ENCODE results near the gene NEK4.

Gene NEK4

GRCh38 chr3:52743721-52744120 is 27.0 kb downstream of the NEK4 start:
- ChIA-PET CTCF (interaction anchor here (1.0 to 3.3 kb wide), 13 partner anchors 10 to 332 kb away, joined by 3 to 12 read pairs (median 4); no protein-coding TSS in a partner anchor), POLR2A (no interaction called here)
- no peak for DNase-seq (ENCODE audit: low read depth, low spot score)
- TF ChIP-seq CTCF (IDR thresholded peaks at IDR 0.05; ENCODE audit: insufficient read depth, low read length, missing control alignments) = no peak
- no peak overlapping the region for H3K4me3 ChIP-seq (ENCODE audit: low read depth, low read length)

- ChIA-PET CTCF (interaction anchor here (1.0 to 3.3 kb wide), 14 partner anchors 11 to 333 kb away, joined by 3 to 12 read pairs (median 4); no protein-coding TSS in a partner anchor), POLR2A (no interaction called here)
- no peak for TF ChIP-seq CTCF (IDR thresholded peaks at IDR 0.05; ENCODE audit: insufficient read depth, low read length, missing control alignments)
- no peak overlapping the region for H3K4me3 ChIP-seq (ENCODE audit: low read depth, low read length)
- no peak for DNase-seq (ENCODE audit: low read depth, low spot score)
Measured at GRCh38 chr3:52743152-52743551, 27.6 kb downstream of the NEK4 start.

GRCh38 chr3:52742418-52743041 is 28.2 kb downstream of the NEK4 start:
- DNase-seq (ENCODE audit: low read depth, low spot score) = no peak
- peak; percentile 52 for TF ChIP-seq CTCF (IDR thresholded peaks at IDR 0.05; ENCODE audit: insufficient read depth, low read length, missing control alignments)
- POLR2A ChIA-PET = no interaction called here
- H3K4me3 ChIP-seq (ENCODE audit: low read depth, low read length) = no peak overlapping the region
- CTCF ChIA-PET = interaction anchor here (0.8 to 3.3 kb wide), 17 partner anchors 10 to 336 kb away, joined by 3 to 12 read pairs (median 4); no protein-coding TSS in a partner anchor

- ChIA-PET CTCF (interaction anchor here (0.6 to 2.8 kb wide), 3 partner anchors 9 to 246 kb away, joined by 3 to 7 read pairs (median 3); no protein-coding TSS in a partner anchor), POLR2A (no interaction called here)
- H3K4me3 ChIP-seq (ENCODE audit: low read depth, low read length) = no peak overlapping the region
- TF ChIP-seq CTCF (IDR thresholded peaks at IDR 0.05; ENCODE audit: insufficient read depth, low read length, missing control alignments) = no peak
- no peak for DNase-seq (ENCODE audit: low read depth, low spot score)
Measured at GRCh38 chr3:52739730-52740129, 31.0 kb downstream of the NEK4 start.

- CTCF ChIA-PET = interaction anchor here (0.6 kb wide), 2 partner anchors 9 to 118 kb away, joined by 3 read pairs; no protein-coding TSS in a partner anchor
- POLR2A ChIA-PET = no interaction called here
- no peak overlapping the region for H3K4me3 ChIP-seq (ENCODE audit: low read depth, low read length)
- no peak for DNase-seq (ENCODE audit: low read depth, low spot score)
- TF ChIP-seq CTCF (IDR thresholded peaks at IDR 0.05; ENCODE audit: insufficient read depth, low read length, missing control alignments) = no peak
Measured at GRCh38 chr3:52733256-52733891, 37.4 kb downstream of the NEK4 start.

- POLR2A ChIA-PET = no interaction called here
- no peak for DNase-seq (ENCODE audit: low read depth, low spot score)
- TF ChIP-seq CTCF (IDR thresholded peaks at IDR 0.05; ENCODE audit: insufficient read depth, low read length, missing control alignments) = no peak
- CTCF ChIA-PET = no interaction called here
- H3K4me3 ChIP-seq (ENCODE audit: low read depth, low read length) = no peak overlapping the region
Measured at GRCh38 chr3:52731590-52731989, 39.1 kb downstream of the NEK4 start.
